NCI-H1694 (cell line): ENCODE measurements around the gene ABCF3.
"Not testable (repeated sequence)": the region's sequence is repeated elsewhere in the genome, so short reads cannot be mapped to it uniquely, and the experiment has no call there.

Source experiments
- DNase-seq: peaks from one replicate; lab custom pipeline; 2025; lab: John Stamatoyannopoulos, UW

Gene ABCF3

GRCh38 chr3:184186184-184186901, at the start of gene ABCF3:
TSS of gene ABCF3 (plus strand) at chr3:184186199. CDS start at chr3:184186208, 9 bp downstream.
- no peak for DNase-seq

- no peak for DNase-seq
These were observed 45.6 kb upstream of the ABCF3 start for GRCh38 chr3:184140436-184140835.

GRCh38 chr3:184142199-184142598, 43.8 kb upstream of the ABCF3 start:
- DNase-seq, result no peak

- DNase-seq, result no peak
These were observed 42.7 kb upstream of the ABCF3 start for GRCh38 chr3:184143327-184143726.

GRCh38 chr3:184144505-184144904, 41.5 kb upstream of the ABCF3 start:
- DNase-seq, result no peak

GRCh38 chr3:184145111-184145524, 40.9 kb upstream of the ABCF3 start:
- peak; percentile 88 for DNase-seq

GRCh38 chr3:184145751-184146270, 40.2 kb upstream of the ABCF3 start:
- DNase-seq, result no peak

GRCh38 chr3:184148076-184148475, 37.9 kb upstream of the ABCF3 start:
- DNase-seq, result no peak

- DNase-seq, result no peak
These were observed 36.9 kb upstream of the ABCF3 start for GRCh38 chr3:184149123-184149522.

- not testable (repeated sequence) for DNase-seq
These were observed 36.2 kb upstream of the ABCF3 start for GRCh38 chr3:184149770-184150169.

GRCh38 chr3:184154885-184155643, 30.9 kb upstream of the ABCF3 start, which contains the start of gene DVL3:
TSS of gene DVL3 (plus strand) at chr3:184155377. CDS start at chr3:184155636, 259 bp downstream.
- DNase-seq, result peak; percentile 21

GRCh38 chr3:184155644-184156521, 30.1 kb upstream of the ABCF3 start:
- DNase-seq, result peak; percentile 27

GRCh38 chr3:184156522-184156955, 29.5 kb upstream of the ABCF3 start:
- no peak for DNase-seq

GRCh38 chr3:184157206-184157605, 28.8 kb upstream of the ABCF3 start:
- no peak for DNase-seq

- DNase-seq, result no peak
These were observed 27.6 kb upstream of the ABCF3 start for GRCh38 chr3:184158404-184158803.

- DNase-seq, result no peak
These were observed 25.5 kb upstream of the ABCF3 start for GRCh38 chr3:184160456-184160855.

- DNase-seq, result not testable (repeated sequence)
These were observed 23.4 kb upstream of the ABCF3 start for GRCh38 chr3:184162571-184163070.

GRCh38 chr3:184164648-184165330, 21.2 kb upstream of the ABCF3 start:
- DNase-seq, result no peak

- no peak for DNase-seq
These were observed 20.5 kb upstream of the ABCF3 start for GRCh38 chr3:184165543-184165942.

- DNase-seq, result no peak
These were observed 19.3 kb upstream of the ABCF3 start for GRCh38 chr3:184166671-184167070.

GRCh38 chr3:184167786-184168185, 18.2 kb upstream of the ABCF3 start:
- DNase-seq, result no peak
